Measurements from ENCODE around the gene TMEM242.

The TMEM242 gene

DNA sequence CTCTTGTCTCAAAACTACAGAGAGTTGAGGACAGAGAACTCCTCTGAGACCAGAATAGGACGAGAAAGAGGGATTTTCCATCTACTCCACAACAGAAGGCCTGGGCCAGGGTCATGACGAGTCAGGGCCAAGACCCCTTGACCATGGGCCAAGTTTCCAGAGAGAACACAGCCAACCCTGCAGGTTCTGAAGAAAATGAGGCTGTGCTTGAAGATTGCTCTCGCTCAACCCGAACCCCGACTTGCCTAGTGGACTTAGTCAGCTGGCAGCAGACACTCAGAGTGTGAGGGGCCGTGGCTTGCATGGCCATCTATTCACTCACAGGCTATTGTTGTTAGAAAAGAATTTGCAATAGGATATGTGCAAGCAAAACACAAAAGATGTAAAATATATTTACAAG lies 54.5 kb downstream of the TMEM242 start:
- no peak for DNase-seq

DNA sequence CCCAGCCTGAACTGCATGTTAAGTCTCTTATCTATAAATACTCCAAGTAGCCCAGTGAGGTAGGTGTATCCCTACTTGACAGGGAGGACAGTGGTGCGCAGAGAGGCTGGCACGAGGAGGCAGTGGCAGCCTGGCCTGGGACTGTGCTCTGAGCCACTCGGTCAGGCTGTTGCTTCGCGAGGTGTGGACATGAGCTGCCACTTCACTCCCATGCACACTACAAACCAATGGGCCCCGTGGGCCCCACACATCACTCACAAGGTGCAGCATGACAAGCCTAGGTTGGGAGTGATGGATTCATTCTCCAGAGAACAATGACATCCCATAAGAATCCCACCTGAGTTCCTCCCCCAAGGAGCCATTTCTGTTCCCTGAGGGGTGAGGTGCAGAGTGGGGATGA lies 54.9 kb downstream of the TMEM242 start:
- no peak for DNase-seq

DNA sequence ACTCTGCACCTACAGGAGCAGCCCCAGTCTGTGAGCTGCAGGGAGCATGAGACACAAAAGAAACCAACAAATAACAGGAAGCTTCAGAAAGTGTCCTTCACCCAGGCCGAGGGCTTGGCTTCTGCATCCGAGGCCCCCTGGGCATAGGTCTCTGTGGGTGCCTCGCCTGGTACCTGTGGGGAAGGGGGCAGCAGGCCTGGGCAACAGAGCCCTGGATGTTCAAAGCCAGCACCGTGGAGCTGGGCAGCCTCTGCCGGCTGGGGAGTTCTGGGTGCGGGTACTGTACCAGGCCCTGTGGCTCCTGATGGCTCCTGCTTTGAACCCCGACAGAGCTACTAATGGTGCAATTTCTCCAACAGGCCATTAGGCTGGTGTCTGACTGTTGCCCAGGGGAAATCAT lies 55.7 kb downstream of the TMEM242 start:
- DNase-seq = no peak

- DNase-seq = no peak
Measured at GRCh38 chr6:157267109-157267611, 56.2 kb downstream of the TMEM242 start.

GRCh38 chr6:157266274-157267101 lies 56.8 kb downstream of the TMEM242 start:
- no peak for DNase-seq

DNA sequence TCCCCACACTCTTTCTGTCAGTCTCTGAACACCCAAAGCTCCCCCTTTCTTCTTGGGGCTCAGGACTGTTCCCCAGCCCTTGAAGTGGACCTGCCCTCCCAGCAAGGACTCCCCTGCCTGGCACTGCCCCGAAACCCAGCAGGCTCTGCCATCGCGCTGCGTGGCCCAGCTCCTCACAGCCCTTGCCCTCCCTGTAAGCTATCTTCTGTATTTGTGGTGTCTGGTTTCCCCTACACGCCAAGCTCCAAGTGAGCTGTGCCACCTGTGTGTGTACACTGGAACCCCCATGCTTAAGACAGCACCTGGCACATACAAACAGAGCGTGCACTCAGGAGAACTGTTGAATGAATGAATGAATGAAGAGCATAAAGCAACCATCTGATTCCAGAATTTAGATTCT lies 57.7 kb downstream of the TMEM242 start:
- no peak for DNase-seq

DNA sequence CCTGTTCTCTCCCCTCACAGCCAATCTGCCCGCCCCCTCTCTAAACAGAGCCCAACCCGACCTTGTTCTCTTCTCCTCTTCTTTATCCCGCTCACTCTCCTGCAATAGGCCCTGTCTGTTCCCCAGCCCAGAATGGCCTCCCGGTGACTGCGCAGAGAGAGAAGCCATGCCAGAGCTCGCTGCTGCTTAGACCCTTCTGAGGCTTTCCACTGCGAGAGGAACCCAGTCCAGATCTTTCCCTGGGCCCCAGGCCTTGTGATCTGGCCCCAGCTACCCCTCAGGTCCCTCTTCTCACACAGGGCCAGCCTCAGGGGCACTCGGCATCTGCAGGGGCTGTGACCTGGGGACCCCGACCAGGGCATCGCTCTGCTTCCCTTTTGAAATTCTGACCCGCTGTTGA lies 58.1 kb downstream of the TMEM242 start:
- no peak for DNase-seq

DNA sequence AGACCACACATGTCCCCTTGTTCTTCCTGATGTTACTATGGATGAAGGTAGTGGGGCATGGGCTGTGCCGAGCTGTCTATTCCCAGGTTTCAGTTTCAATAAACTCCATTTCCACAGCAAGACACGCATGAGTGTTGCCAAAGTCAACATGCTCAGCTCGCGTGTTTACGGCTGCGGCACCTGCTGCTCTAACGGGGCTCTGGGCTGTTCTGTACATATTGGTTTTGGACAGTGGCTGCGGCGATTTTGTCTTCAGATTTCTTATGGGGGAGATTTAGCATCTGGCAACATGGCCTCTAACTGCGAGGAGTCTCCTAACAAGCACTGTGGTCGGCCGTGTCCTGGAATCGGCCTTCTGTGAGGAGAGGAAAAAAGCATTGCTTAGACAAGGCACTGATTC lies 58.6 kb downstream of the TMEM242 start:
- no peak for DNase-seq

DNA sequence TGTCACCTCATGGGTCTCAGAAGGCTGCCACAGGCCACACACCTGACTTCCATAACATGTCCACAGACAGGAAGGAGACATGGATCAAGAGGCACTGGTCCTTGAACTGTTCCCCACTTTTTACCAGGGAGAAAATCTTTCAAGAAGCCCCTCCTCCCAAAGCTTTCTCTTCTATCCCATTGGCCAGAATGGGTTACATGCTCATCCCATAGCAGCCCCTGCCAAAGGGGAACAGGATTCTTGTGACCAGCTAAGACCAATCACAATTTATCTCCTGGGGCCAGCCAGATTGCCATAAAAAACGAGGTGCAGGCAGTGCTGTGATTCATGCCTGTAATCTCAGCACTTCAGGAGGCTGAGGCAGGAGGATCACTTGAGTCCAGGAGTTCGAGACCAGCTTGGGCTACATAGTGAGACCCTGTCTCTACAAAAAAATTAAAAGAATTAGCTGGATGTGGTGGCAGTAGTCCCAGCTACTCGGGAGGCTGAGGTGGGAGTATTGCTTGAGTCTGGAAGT lies 59.4 kb downstream of the TMEM242 start:
- no peak for DNase-seq

- no peak for DNase-seq
Measured at GRCh38 chr6:157263146-157263545, 60.2 kb downstream of the TMEM242 start.

DNA sequence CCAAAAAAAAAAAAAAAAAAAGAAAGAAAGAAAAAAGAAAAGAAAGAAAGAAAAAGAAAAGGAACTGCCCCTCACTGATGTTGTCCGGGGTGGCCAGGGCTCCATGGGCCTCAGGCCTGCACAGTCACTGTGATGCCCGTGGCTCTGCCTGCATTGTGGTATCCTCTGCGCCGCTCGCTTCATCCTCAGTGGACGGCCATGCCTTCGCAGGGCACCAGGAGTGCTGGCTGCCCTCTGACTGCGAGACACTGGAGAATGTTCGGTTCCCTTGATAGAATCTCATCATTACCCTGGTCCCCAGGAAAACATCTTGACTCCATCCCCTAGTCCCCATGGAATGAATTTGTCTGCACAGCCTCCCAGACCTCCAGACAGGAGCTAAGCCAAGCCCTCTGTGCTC lies 61.7 kb downstream of the TMEM242 start:
- DNase-seq = no peak

- DNase-seq = no peak
Measured at GRCh38 chr6:157260735-157261410, 62.4 kb downstream of the TMEM242 start.

- DNase-seq = no peak
Measured at GRCh38 chr6:157259443-157259842, 63.9 kb downstream of the TMEM242 start.

DNA sequence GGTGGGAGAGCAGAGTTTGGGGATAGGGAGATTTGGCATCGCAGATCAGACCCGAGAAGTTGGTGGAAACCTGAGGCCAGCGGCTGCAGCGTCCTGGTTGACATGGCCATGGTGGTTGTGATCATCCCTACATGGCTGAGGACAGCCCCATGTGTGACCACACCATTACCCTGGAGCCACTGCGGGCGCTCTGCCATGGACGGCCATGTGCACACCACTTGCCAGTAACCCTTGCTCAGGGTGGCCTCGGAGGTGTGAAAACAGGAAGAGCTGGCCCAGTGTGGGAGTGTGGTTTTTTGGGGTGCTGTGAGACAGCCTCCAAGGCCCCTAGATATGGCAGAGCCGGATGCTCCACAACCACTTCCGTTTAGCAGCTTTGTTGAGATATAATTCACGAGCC lies 64.4 kb downstream of the TMEM242 start:
- DNase-seq = no peak

DNA sequence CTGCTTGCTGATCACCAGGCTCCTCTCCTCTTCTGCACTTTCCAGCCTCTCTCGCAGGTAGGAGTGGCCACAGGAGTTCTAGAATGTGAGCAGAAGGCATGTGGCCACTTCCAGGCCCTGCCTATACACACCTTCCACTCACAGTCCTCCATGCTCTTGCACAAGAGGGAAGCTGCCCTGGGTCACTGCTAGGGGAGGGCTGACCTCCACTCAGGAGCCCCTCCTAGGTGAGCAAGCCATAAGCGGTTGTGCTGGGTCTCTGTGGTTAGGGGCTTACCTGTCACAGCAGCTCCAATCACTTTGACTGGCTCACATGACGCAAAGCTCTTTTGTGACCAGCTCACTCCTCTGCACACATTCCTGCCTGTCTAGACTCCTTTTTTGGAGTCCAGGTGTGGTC lies 68.2 kb downstream of the TMEM242 start:
- DNase-seq = no peak

- no peak for DNase-seq
Measured at GRCh38 chr6:157254538-157254937, 68.8 kb downstream of the TMEM242 start.

- no peak for DNase-seq
Measured at GRCh38 chr6:157253699-157254098, 69.6 kb downstream of the TMEM242 start.

DNA sequence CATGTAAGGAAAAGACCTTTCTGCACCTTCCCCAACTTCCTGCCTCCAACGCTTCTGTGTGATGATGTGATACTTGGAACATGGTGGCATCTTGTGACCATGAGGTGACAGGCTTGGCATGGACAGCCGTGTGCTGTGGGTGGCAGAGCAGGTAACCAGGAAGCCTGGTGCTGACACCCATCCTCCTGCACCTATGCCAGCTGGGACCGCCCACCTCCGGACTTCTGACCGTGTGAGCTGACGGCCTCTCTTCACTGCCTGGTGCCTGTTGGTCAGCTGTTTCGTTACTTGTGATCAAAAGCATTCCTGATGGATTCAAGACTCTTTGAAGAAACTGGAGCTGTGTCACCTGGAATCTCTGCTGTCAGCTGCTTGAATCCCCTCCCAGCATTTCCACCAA lies 70.3 kb downstream of the TMEM242 start:
- DNase-seq = no peak

- no peak for DNase-seq
Measured at GRCh38 chr6:157251586-157252247, 71.6 kb downstream of the TMEM242 start.

- DNase-seq = no peak
Measured at GRCh38 chr6:157249826-157250225, 73.5 kb downstream of the TMEM242 start.

GRCh38 chr6:157248264-157248663 lies 75.1 kb downstream of the TMEM242 start:
- no peak for DNase-seq

DNA sequence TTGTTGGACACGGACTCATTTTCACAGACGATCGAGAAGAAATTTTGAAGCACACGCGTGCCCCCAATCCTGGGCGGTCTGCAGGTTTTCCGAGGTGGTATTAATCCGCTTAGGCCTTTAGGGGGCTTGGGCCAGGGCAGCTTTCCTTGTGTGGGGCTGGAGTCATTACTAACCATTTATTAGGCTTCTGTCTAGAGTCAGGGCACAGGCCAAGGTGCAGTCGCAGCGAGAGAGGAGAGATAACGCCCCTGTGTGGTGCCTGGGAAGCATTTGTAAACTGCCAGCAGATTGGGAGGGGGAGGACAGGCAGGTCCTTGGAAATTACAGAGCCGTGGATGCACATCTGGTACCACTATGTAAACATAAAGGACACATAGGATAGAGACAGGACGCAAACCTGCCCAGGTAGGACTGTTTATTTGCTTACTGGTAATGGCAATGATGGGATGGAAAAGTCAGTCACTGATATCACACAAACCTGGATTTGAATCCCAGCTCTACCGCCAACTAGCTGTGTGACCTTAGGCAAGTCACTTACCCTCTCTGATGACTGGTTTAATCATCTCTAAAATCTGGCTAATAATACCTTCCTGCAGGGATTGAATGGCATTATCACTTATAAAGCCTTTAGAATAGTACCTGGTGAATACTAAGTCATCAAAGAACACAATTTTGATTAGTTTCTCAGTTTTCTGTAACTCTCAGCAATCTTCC lies 76.4 kb downstream of the TMEM242 start:
- no peak for DNase-seq

Measured in midbrain (tissue), 1 donor.